Activated CD4-positive, alpha-beta T cell treated with anti-CD3 and anti-CD28 coated beads, Interleukin-2, amount 50 U/mL, for 48 hours (primary cell): ENCODE data around the gene STOX2.
"Not testable (repeated sequence)": the region's sequence is repeated elsewhere in the genome, so short reads cannot be mapped to it uniquely, and the experiment has no call there.

Experiments used
- DNase-seq, 2 experiments: peaks; one replicate each; pipeline ENCODE4 v3.0.0-alpha.2; 2020

Gene STOX2

GRCh38 chr4:183936574-183937345 is 31.7 kb downstream of the STOX2 start:
- no peak for DNase-seq

GRCh38 chr4:183940864-183941263 is 35.8 kb downstream of the STOX2 start:
- no peak for DNase-seq

GRCh38 chr4:183941964-183942363 is 36.9 kb downstream of the STOX2 start:
- no peak for DNase-seq

- DNase-seq: no peak
These were observed 40.6 kb downstream of the STOX2 start for GRCh38 chr4:183945741-183946140.

GRCh38 chr4:183950536-183950935 is 45.4 kb downstream of the STOX2 start:
- DNase-seq: no peak

GRCh38 chr4:183952652-183953051 is 47.5 kb downstream of the STOX2 start:
- not testable (repeated sequence) for DNase-seq

GRCh38 chr4:183959319-183960045 is 54.4 kb downstream of the STOX2 start:
- no peak for DNase-seq

- DNase-seq: no peak
These were observed 54.9 kb downstream of the STOX2 start for GRCh38 chr4:183960046-183960420.

GRCh38 chr4:183960962-183961541 is 55.9 kb downstream of the STOX2 start:
- DNase-seq: no peak

GRCh38 chr4:183961795-183962194 is 56.7 kb downstream of the STOX2 start:
- no peak for DNase-seq

GRCh38 chr4:183962419-183962818 is 57.3 kb downstream of the STOX2 start:
- DNase-seq: no peak

- no peak for DNase-seq
These were observed 61.3 kb downstream of the STOX2 start for GRCh38 chr4:183966371-183966770.

GRCh38 chr4:183967266-183967665 is 62.2 kb downstream of the STOX2 start:
- no peak for DNase-seq

GRCh38 chr4:183968502-183968901 is 63.4 kb downstream of the STOX2 start:
- no peak for DNase-seq

GRCh38 chr4:183968931-183969330 is 63.8 kb downstream of the STOX2 start:
- no peak for DNase-seq

GRCh38 chr4:183969596-183969995 is 64.5 kb downstream of the STOX2 start:
- DNase-seq: no peak

- no peak for DNase-seq
These were observed 66.9 kb downstream of the STOX2 start for GRCh38 chr4:183971929-183972490.

GRCh38 chr4:183977707-183978106 is 72.6 kb downstream of the STOX2 start:
- no peak for DNase-seq

- no peak for DNase-seq
These were observed 79.5 kb downstream of the STOX2 start for GRCh38 chr4:183984566-183984965.

GRCh38 chr4:183985786-183986185 is 80.7 kb downstream of the STOX2 start:
- no peak for DNase-seq

GRCh38 chr4:183986291-183986970 is 81.3 kb downstream of the STOX2 start:
- no peak for DNase-seq

GRCh38 chr4:183986971-183987946 is 82.2 kb downstream of the STOX2 start:
- no peak for DNase-seq
